ENCODE results near the gene MPO. TPM values are rescaled to one million over a fixed set of nuclear protein-coding genes. Genes with fewer than 3 reads are reported as not detected.

The MPO gene
- total and polyA plus RNA-seq, 2 of the 8 experiments (the other 6 are each of a cell fraction or from before 2014, with no cell fraction given) = 0.06 to 0.74 TPM

GRCh38 chr17:58319173-58320162, 38.7 kb upstream of the MPO start:
- no peak overlapping the region for H3K18ac ChIP-seq (ENCODE audit: extremely low read depth, low read length)
- no peaks in the 10 kb centered on the region for H3K9me3 ChIP-seq (ENCODE audit: insufficient read depth in 2 of 2, low read depth in 1 of 2, low read length in 1 of 2)
- H3K27ac ChIP-seq (ENCODE audit: low read depth, low read length) = no peak overlapping the region
- H4K20me1 ChIP-seq (replicated peaks in 1 of 2; ENCODE audit: control insufficient read depth in 1 of 2, insufficient read depth in 2 of 2, low read length in 2 of 2) = no peaks in the 10 kb centered on the region
- no peak overlapping the region for H2BK120ac ChIP-seq (replicated peaks; ENCODE audit: low read depth, low read length)
- no peak overlapping the region for H2BK12ac ChIP-seq (ENCODE audit: low read depth, low read length)
- no peak overlapping the region for H3K23ac ChIP-seq (ENCODE audit: insufficient read length)
- H3K79me2 ChIP-seq (ENCODE audit: control insufficient read depth in 1 of 2, insufficient read depth in 2 of 2, low read length in 2 of 2) = no peaks in the 10 kb centered on the region
- no peak overlapping the region for H2BK5ac ChIP-seq (ENCODE audit: low read depth, low read length)
- POLR2A ChIA-PET (ENCODE audit: partially characterized antibody) = interaction anchor here (1.0 to 3.8 kb wide), 5 partner anchors 15 to 39 kb away, joined by 3 to 12 read pairs (median 4); partner anchors contain the start of genes MPO and SUPT4H1
- H4K91ac ChIP-seq (replicated peaks; ENCODE audit: insufficient read length, low read length) = no peak overlapping the region
- no peak overlapping the region for H4K5ac ChIP-seq (ENCODE audit: insufficient read length, low read depth, low read length)
- H2AK5ac ChIP-seq (ENCODE audit: low read depth, low read length) = no peak overlapping the region
- H3K56ac ChIP-seq (replicated peaks; ENCODE audit: insufficient read length, low read depth, low read length) = no peak overlapping the region
- no peak overlapping the region for H3K4me2 ChIP-seq (ENCODE audit: insufficient read depth in 1 of 2, low read depth in 2 of 2, low read length in 2 of 2)
- WGBS, 2 experiments (ENCODE audit: extremely low coverage in 1 of 2, insufficient coverage in 1 of 2, insufficient read length in 1 of 2, insufficient replicate concordance in 2 of 2, low coverage in 1 of 2, low lambda C conversion rate in 2 of 2, missing lambda C conversion rate in 1 of 2) = 83% methylated on average over 24 of the region's 25 CpGs; no CpG with 5 or more reads in 1 of the 2 experiments
- H3K4me1 ChIP-seq (replicated peaks in 1 of 4; ENCODE audit: control insufficient read depth in 3 of 4, insufficient read depth in 4 of 4, low read length in 3 of 4) = peaks cover 0 to 9% (median 4%) of the 10 kb centered on the region in 4 experiments; a peak in 5 of 7 replicates
- FAIRE-seq = no peak
- no peak for DNase-seq (ENCODE audit: low read depth in 1 of 2, low spot score in 2 of 2)
- peaks cover 0 to 14% (median 9%) of the 10 kb centered on the region in 4 experiments; a peak in 5 of 7 replicates for H3K27me3 ChIP-seq (replicated peaks in 1 of 4; ENCODE audit: control insufficient read depth in 3 of 4, extremely low read depth in 1 of 4, insufficient read depth in 3 of 4, low read length in 3 of 4)
- no peak overlapping the region for H4K8ac ChIP-seq (ENCODE audit: extremely low read depth, insufficient read depth, low read length)
- no peak overlapping the region for H3K14ac ChIP-seq (ENCODE audit: insufficient read length)
- no peak overlapping the region for H2BK15ac ChIP-seq (ENCODE audit: low read length)
- no peaks in the 10 kb centered on the region for H3K79me1 ChIP-seq (ENCODE audit: low read depth, low read length)
- no peak overlapping the region for H2AFZ ChIP-seq (ENCODE audit: low read length)
- no peak overlapping the region for H3K4ac ChIP-seq (replicated peaks; ENCODE audit: insufficient read length, low read depth, low read length)
- H2BK20ac ChIP-seq (ENCODE audit: low read length) = no peak overlapping the region
- CTCF ChIA-PET (ENCODE audit: partially characterized antibody) = interaction anchor here (0.9 to 21.9 kb wide), 9 partner anchors 7 to 128 kb away, joined by 3 to 384 read pairs (median 4); partner anchors contain the start of genes RNF43 and TSPOAP1
- H3K36me3 ChIP-seq (ENCODE audit: control insufficient read depth in 2 of 4, insufficient read depth in 4 of 4, low read length in 3 of 4) = no peaks in the 10 kb centered on the region
- H3K23me2 ChIP-seq (ENCODE audit: low read depth, low read length) = peaks cover 5% of the 10 kb centered on the region; the same call in 1 of the 2 replicates
- no peak overlapping the region for H3K9ac ChIP-seq (replicated peaks in 1 of 4; ENCODE audit: extremely low read depth in 1 of 4, low read depth in 3 of 4, low read length in 3 of 4)
- no peak overlapping the region for H3K4me3 ChIP-seq (ENCODE audit: extremely low read depth in 1 of 4, insufficient read depth in 2 of 4, low read depth in 3 of 4, low read length in 4 of 4)
- TF ChIP-seq TAF1 (IDR thresholded peaks at IDR 0.05; ENCODE audit: low read depth, low read length) (no peak), POU5F1 (IDR thresholded peaks at IDR 0.05; ENCODE audit: low read depth, low read length) (no peak), EZH2 (IDR thresholded peaks at IDR 0.05; ENCODE audit: low read depth, low read length, severe bottlenecking) (no peak), YY1 (IDR thresholded peaks at IDR 0.05; ENCODE audit: low read depth, low read length) (no peak), NRF1 (IDR thresholded peaks at IDR 0.05; ENCODE audit: low read depth, low read length) (no peak), TCF12 (IDR thresholded peaks at IDR 0.05; ENCODE audit: low read depth, low read length) (no peak), KDM1A (IDR thresholded peaks at IDR 0.05; ENCODE audit: borderline replicate concordance, low read length) (no peak), CEBPB (IDR thresholded peaks at IDR 0.05; ENCODE audit: low read depth, low read length) (no peak), SP1 (IDR thresholded peaks at IDR 0.05; ENCODE audit: low read depth, low read length) (no peak), SRF (IDR thresholded peaks at IDR 0.05; ENCODE audit: low read depth, low read length) (no peak), ATF3 (IDR thresholded peaks at IDR 0.05; ENCODE audit: insufficient read depth, low read depth, low read length) (no peak), POLR2AphosphoS5 (IDR thresholded peaks at IDR 0.05; ENCODE audit: low read depth, low read length) (no peak)
